Stimulated activated naive CD8-positive, alpha-beta T cell treated with anti-CD3 and anti-CD28 coated beads, Interleukin-15, Interleukin-2, amounts not matched to agents 100 ng/mL and 50 ng/mL, for 24 hours (primary cell): Measurements from ENCODE around the gene FHIT.

Experiments
- H3K27ac Mint-ChIP-seq: one replicate; pipeline ENCODE4 v1.8.0; 2021; ENCODE audit warnings: mild to moderate bottlenecking, mixed read lengths
- H3K27me3 Mint-ChIP-seq: one replicate; pipeline ENCODE4 v1.8.0; 2021; ENCODE audit warnings: mixed read lengths
- H3K36me3 Mint-ChIP-seq: one replicate; pipeline ENCODE4 v1.8.0; 2021; ENCODE audit warnings: low read depth, mixed read lengths
- H3K4me1 Mint-ChIP-seq: one replicate; pipeline ENCODE4 v1.8.0; 2021; ENCODE audit warnings: low read depth, mixed read lengths
- H3K4me3 Mint-ChIP-seq: one replicate; pipeline ENCODE4 v1.8.0; 2021; ENCODE audit warnings: mild to moderate bottlenecking, mixed read lengths
- H3K9me3 Mint-ChIP-seq: one replicate; pipeline ENCODE4 v1.8.0; 2021; ENCODE audit warnings: mixed read lengths

The FHIT gene

GRCh38 chr3:60013241-60013640 lies 1238.0 kb downstream of the FHIT start:
- Mint-ChIP-seq H3K9me3 (peaks cover 9% of the 10 kb centered on the region), H3K4me1 (peaks cover 76% of the 10 kb centered on the region), H3K27me3 (no peaks in the 10 kb centered on the region), H3K36me3 (peaks cover 14% of the 10 kb centered on the region), H3K4me3 (no peak overlapping the region), H3K27ac (no peak overlapping the region)

DNA sequence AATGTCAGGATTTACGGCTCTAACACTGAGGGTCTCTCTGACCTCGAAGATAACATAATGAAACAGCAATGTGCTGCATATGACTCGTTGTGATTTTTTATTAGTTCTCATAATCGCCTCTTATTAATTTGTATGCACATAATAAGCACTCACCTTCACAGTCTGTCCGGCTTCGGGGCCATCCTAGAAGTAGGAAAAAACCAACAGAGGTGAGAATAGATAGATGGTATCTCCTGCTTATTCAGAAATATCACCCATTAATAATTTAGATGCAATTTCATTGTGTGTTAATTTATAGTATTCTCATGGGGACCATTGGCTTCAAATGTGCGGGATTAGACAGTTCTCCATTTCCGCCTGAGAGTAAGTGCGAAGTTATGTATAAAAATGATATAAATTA lies 1240.0 kb downstream of the FHIT start:
- Mint-ChIP-seq H3K27me3 (no peaks in the 10 kb centered on the region), H3K4me3 (peak overlapping the region; percentile 77), H3K4me1 (peaks cover 75% of the 10 kb centered on the region), H3K27ac (no peak overlapping the region), H3K36me3 (peaks cover 6% of the 10 kb centered on the region), H3K9me3 (no peaks in the 10 kb centered on the region)

DNA sequence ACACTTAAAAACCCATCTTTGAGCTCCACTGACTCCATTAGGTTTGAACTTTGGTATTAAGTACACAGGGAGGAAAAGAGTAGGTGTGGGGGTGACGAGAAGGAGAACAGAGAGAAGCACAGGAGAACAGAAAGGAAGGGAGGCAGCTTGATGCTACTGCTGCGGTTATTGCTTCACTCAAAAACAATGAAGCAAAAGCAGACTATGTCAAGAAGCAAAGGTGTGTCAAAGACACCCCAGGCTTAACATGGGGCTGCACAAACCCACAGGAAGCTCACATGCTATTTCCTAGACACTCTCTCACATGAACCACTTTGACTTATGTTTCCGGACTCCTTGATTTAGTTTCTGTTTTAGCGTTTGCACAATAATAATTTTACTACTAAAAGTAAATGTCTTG lies 1240.5 kb downstream of the FHIT start:
- peaks cover 79% of the 10 kb centered on the region for H3K4me1 Mint-ChIP-seq
- peak overlapping the region; percentile 77 for H3K27ac Mint-ChIP-seq
- H3K4me3 Mint-ChIP-seq, result peak overlapping the region; percentile 77
- H3K9me3 Mint-ChIP-seq, result no peaks in the 10 kb centered on the region
- no peaks in the 10 kb centered on the region for H3K27me3 Mint-ChIP-seq
- peaks cover 6% of the 10 kb centered on the region for H3K36me3 Mint-ChIP-seq

- Mint-ChIP-seq H3K4me3 (peak overlapping the region; percentile 77), H3K9me3 (no peaks in the 10 kb centered on the region), H3K4me1 (peaks cover 85% of the 10 kb centered on the region), H3K27me3 (no peaks in the 10 kb centered on the region), H3K27ac (peak overlapping the region; percentile 77), H3K36me3 (peaks cover 6% of the 10 kb centered on the region)
These were observed 1241.2 kb downstream of the FHIT start for GRCh38 chr3:60009931-60010478.

DNA sequence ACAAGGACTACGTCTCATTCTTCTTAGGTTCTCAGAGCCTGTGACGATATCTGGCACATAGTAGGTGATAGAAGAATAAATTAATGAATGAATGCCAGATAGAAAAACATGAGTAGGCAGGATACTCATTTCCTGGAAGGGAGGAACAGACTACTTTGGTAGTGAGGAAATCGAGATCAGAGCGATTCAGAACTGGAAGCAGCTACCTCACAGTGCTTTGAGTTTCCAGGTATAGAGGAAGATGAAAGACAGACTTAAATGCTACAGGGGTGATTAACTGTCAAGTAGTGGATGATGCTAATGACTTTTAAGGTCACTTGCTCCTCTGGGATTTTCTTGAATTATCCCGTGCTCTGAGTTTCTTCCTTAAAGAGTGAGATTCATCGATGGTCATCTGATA lies 1249.9 kb downstream of the FHIT start:
- H3K27ac Mint-ChIP-seq, result no peak overlapping the region
- H3K4me3 Mint-ChIP-seq, result no peak overlapping the region
- peaks cover 3% of the 10 kb centered on the region for H3K9me3 Mint-ChIP-seq
- peaks cover 46% of the 10 kb centered on the region for H3K4me1 Mint-ChIP-seq
- no peaks in the 10 kb centered on the region for H3K27me3 Mint-ChIP-seq
- no peaks in the 10 kb centered on the region for H3K36me3 Mint-ChIP-seq

- peak overlapping the region; percentile 41 for H3K27ac Mint-ChIP-seq
- peaks cover 47% of the 10 kb centered on the region for H3K4me1 Mint-ChIP-seq
- peaks cover 3% of the 10 kb centered on the region for H3K9me3 Mint-ChIP-seq
- no peak overlapping the region for H3K4me3 Mint-ChIP-seq
- no peaks in the 10 kb centered on the region for H3K27me3 Mint-ChIP-seq
- no peaks in the 10 kb centered on the region for H3K36me3 Mint-ChIP-seq
These were observed 1250.7 kb downstream of the FHIT start for GRCh38 chr3:60000311-60001105.

- Mint-ChIP-seq H3K9me3 (peaks cover 3% of the 10 kb centered on the region), H3K4me3 (no peak overlapping the region), H3K27me3 (no peaks in the 10 kb centered on the region), H3K36me3 (no peaks in the 10 kb centered on the region), H3K27ac (no peak overlapping the region), H3K4me1 (peaks cover 59% of the 10 kb centered on the region)
These were observed 1253.2 kb downstream of the FHIT start for GRCh38 chr3:59998058-59998457.

DNA sequence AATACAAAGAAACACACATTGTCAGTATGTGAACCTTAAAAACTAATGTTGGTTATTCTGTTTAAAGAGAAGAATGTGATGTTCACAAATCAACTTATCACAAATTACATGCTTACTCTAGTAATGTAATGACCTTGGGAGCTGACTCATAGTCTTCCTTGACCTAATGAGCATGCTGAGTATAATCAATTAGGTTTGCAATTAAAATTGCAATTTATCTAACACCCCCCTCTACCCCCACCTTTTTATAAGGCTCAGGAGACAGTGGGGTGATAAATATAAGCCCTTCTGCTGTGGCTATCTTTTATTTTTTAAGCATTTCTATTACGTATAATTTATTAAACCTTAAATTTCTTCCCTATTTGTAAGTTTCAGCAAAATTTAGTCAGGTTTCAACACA lies 1253.7 kb downstream of the FHIT start:
- H3K27ac Mint-ChIP-seq, result no peak overlapping the region
- H3K4me3 Mint-ChIP-seq, result no peak overlapping the region
- H3K27me3 Mint-ChIP-seq, result no peaks in the 10 kb centered on the region
- peaks cover 3% of the 10 kb centered on the region for H3K9me3 Mint-ChIP-seq
- no peaks in the 10 kb centered on the region for H3K36me3 Mint-ChIP-seq
- H3K4me1 Mint-ChIP-seq, result peaks cover 64% of the 10 kb centered on the region

GRCh38 chr3:59996056-59996455 lies 1255.2 kb downstream of the FHIT start:
- Mint-ChIP-seq H3K27ac (no peak overlapping the region), H3K27me3 (no peaks in the 10 kb centered on the region), H3K4me3 (no peak overlapping the region), H3K36me3 (no peaks in the 10 kb centered on the region), H3K9me3 (no peaks in the 10 kb centered on the region), H3K4me1 (peaks cover 60% of the 10 kb centered on the region)

DNA sequence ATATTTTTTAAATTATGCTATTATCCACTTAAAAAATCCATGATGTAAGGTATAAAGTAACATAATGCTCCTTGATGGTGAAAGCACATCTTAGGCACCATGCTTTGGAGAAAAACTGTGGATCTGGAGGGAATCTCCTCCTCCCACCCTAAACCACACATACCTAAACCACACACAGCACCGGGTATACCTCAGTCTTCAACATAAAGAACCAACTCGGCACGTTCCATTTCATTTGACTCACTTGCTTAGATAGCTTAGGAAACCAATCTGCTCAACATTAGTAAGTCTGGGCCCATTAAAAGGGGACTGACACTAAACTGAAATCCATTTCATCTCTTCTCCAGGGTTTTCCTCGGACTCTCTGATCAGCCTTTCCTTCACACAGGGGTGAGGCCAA lies 1255.7 kb downstream of the FHIT start:
- H3K4me3 Mint-ChIP-seq, result peak overlapping the region; percentile 0
- H3K27me3 Mint-ChIP-seq, result no peaks in the 10 kb centered on the region
- H3K27ac Mint-ChIP-seq, result no peak overlapping the region
- H3K9me3 Mint-ChIP-seq, result no peaks in the 10 kb centered on the region
- H3K4me1 Mint-ChIP-seq, result peaks cover 56% of the 10 kb centered on the region
- no peaks in the 10 kb centered on the region for H3K36me3 Mint-ChIP-seq

- H3K36me3 Mint-ChIP-seq, result no peaks in the 10 kb centered on the region
- no peaks in the 10 kb centered on the region for H3K9me3 Mint-ChIP-seq
- no peak overlapping the region for H3K27ac Mint-ChIP-seq
- no peak overlapping the region for H3K4me3 Mint-ChIP-seq
- H3K4me1 Mint-ChIP-seq, result peaks cover 54% of the 10 kb centered on the region
- no peaks in the 10 kb centered on the region for H3K27me3 Mint-ChIP-seq
These were observed 1256.4 kb downstream of the FHIT start for GRCh38 chr3:59994732-59995304.

DNA sequence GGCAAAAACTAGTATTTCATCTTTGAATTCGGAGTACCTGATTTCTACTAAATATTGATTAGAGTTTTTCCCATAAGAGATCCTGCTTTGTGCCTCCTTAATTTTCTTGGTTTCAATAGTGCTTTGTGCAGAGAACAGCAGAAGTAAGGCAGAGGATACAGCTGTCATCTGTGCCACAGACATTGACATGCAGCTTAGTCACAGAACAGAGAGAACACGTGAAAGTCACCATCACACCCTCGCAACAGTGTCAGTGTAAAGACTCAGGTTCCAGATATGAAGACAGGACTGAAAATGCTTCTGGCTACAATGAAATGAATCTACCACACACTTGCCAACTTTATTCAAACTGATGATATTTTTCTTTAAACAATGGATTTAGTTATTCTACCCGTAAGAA lies 1258.7 kb downstream of the FHIT start:
- Mint-ChIP-seq H3K36me3 (no peaks in the 10 kb centered on the region), H3K4me1 (peaks cover 59% of the 10 kb centered on the region), H3K4me3 (no peak overlapping the region), H3K9me3 (no peaks in the 10 kb centered on the region), H3K27ac (no peak overlapping the region), H3K27me3 (no peaks in the 10 kb centered on the region)

DNA sequence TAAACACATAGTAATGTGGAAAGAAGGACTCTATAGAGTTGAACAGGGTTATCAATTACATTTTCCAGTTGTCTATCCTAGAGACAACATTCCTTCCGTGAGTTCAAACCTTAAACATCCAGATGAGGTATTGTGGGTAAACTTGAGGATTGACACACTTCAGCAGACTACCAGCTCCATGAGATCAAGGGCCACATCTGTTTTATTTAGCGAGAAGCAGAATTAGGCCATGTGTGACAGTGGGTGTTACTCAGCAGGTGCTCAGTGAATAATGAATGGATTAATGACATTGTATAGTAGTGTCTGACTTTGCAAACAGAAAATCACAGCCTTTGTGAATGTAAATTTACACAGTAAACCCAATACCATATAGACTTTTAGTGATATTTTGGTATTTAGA lies 1260.3 kb downstream of the FHIT start:
- Mint-ChIP-seq H3K27me3 (no peaks in the 10 kb centered on the region), H3K27ac (no peak overlapping the region), H3K9me3 (no peaks in the 10 kb centered on the region), H3K4me3 (no peak overlapping the region), H3K36me3 (no peaks in the 10 kb centered on the region), H3K4me1 (peaks cover 47% of the 10 kb centered on the region)

- H3K4me3 Mint-ChIP-seq, result no peak overlapping the region
- peaks cover 46% of the 10 kb centered on the region for H3K4me1 Mint-ChIP-seq
These were observed 1268.7 kb downstream of the FHIT start for GRCh38 chr3:59982510-59982909.

GRCh38 chr3:59981377-59981776 lies 1269.9 kb downstream of the FHIT start:
- Mint-ChIP-seq H3K9me3 (peaks cover 13% of the 10 kb centered on the region), H3K36me3 (no peaks in the 10 kb centered on the region), H3K27me3 (no peaks in the 10 kb centered on the region), H3K4me1 (peaks cover 46% of the 10 kb centered on the region), H3K4me3 (no peak overlapping the region), H3K27ac (peak overlapping the region; percentile 37)

More at GRCh38 chr3:59982510-59982909, 1268.7 kb downstream of the FHIT start:
- peaks cover 13% of the 10 kb centered on the region for H3K9me3 Mint-ChIP-seq
- no peaks in the 10 kb centered on the region for H3K27me3 Mint-ChIP-seq
- no peak overlapping the region for H3K27ac Mint-ChIP-seq
- H3K36me3 Mint-ChIP-seq, result no peaks in the 10 kb centered on the region
